Panc1 (cell line): Measurements from ENCODE around the gene SOCS1.

Source experiments
- POLR2AphosphoS5 ChIP-seq: IDR thresholded peaks from 2 replicates; pipeline ENCODE4 v1.6.1; 2012; ENCODE audit warnings: mild to moderate bottlenecking, low read depth, low read length, moderate library complexity
- TF ChIP-seq, protein P1 (sequence below), 2 experiments: IDR thresholded peaks; 2 replicates each; pipeline ENCODE4 v1.6.1; 2011 to 2012; ENCODE audit warnings: low read depth in 2 of 2, control low read depth in 1 of 2, low read length in 1 of 2, mild to moderate bottlenecking in 1 of 2, moderate library complexity in 1 of 2; ENCODE audit not compliant: insufficient read depth in 1 of 2

DNA sequence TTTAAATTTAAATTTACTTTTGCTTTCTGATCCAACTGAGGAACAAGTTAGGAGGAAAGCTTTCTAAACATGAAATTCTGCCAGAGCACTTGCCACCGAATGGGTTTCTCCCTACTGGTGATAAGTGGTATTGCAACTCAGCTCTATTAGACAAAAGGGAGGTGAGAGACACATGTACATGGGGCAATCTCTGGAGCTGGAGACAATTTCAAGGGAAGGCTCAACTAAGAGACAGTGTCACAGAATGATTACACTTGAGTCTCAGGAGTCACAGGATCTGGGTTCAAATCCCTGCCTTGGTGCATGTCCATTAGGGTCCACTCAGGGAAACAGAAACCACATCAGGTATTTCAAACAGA is 37.4 kb downstream of the SOCS1 start:
- TF ChIP-seq, protein P1, sequence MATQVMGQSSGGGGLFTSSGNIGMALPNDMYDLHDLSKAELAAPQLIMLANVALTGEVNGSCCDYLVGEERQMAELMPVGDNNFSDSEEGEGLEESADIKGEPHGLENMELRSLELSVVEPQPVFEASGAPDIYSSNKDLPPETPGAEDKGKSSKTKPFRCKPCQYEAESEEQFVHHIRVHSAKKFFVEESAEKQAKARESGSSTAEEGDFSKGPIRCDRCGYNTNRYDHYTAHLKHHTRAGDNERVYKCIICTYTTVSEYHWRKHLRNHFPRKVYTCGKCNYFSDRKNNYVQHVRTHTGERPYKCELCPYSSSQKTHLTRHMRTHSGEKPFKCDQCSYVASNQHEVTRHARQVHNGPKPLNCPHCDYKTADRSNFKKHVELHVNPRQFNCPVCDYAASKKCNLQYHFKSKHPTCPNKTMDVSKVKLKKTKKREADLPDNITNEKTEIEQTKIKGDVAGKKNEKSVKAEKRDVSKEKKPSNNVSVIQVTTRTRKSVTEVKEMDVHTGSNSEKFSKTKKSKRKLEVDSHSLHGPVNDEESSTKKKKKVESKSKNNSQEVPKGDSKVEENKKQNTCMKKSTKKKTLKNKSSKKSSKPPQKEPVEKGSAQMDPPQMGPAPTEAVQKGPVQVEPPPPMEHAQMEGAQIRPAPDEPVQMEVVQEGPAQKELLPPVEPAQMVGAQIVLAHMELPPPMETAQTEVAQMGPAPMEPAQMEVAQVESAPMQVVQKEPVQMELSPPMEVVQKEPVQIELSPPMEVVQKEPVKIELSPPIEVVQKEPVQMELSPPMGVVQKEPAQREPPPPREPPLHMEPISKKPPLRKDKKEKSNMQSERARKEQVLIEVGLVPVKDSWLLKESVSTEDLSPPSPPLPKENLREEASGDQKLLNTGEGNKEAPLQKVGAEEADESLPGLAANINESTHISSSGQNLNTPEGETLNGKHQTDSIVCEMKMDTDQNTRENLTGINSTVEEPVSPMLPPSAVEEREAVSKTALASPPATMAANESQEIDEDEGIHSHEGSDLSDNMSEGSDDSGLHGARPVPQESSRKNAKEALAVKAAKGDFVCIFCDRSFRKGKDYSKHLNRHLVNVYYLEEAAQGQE (IDR thresholded peaks at IDR 0.05; ENCODE audit: insufficient read depth in 1 of 2, low read depth in 2 of 2, low read length in 1 of 2) = no peak
- no peak for TF ChIP-seq POLR2AphosphoS5
